Measurements from ENCODE around the gene TJAP1. TPM values are rescaled to one million over a fixed set of nuclear protein-coding genes. Genes with fewer than 3 reads are reported as not detected.

The TJAP1 gene
- total RNA-seq (2021) (50.5 and 60.9 TPM in 2 replicates), Bru-seq, nascent RNA (percentile 77 among the genes with signal in this experiment), BruChase-seq, experiment 1, labeled RNA remaining after a 2-hour chase (percentile 70 among the genes with signal in this experiment), BruChase-seq, experiment 2, labeled RNA remaining after a 6-hour chase (percentile 77 among the genes with signal in this experiment)
- long read RNA-seq, partial matches to known transcripts: 4 of 50 reads
- long read RNA-seq, other reads (novel, unspliced or antisense): 38 of 50 reads

GRCh38 chr6:43477235-43478007, at the start of gene TJAP1:
Gene TJAP1, plus strand, starts transcription at chr6:43477570. Its CDS starts 21,432 bp downstream, at chr6:43499002.
- H3K9me3 ChIP-seq (ENCODE audit: insufficient read depth, low read depth): no peaks in the 10 kb centered on the region
- H3K27ac ChIP-seq: peak within 1 kb of the TSS; percentile 34
- peaks cover 37% of the 10 kb centered on the region for H3F3A ChIP-seq (ENCODE audit: insufficient read depth, low read depth)
- no peaks in the 10 kb centered on the region for H3K36me3 ChIP-seq (ENCODE audit: low read depth)
- H3K9me2 ChIP-seq (ENCODE audit: insufficient read depth): no peaks in the 10 kb centered on the region; the same call in 1 of the 2 replicates
- peak within 1 kb of the TSS; percentile 91 for H3K4me3 ChIP-seq
- peak within 1 kb of the TSS; percentile 98 for H3K4me2 ChIP-seq
- no peak for TF ChIP-seq EZH2 (IDR thresholded peaks at IDR 0.05; ENCODE audit: low read depth)
- CTCF ChIA-PET: interaction anchor here (0.6 to 0.7 kb wide), 3 partner anchors 14 to 180 kb away, joined by 3 to 6 read pairs (median 6); no protein-coding TSS in a partner anchor
- BruUV-seq (replicated peaks): no TSS peak
- POLR2A ChIA-PET (ENCODE audit: unreplicated experiment): interaction anchor here (0.6 to 0.7 kb wide), 5 partner anchors 19 to 1562 kb away, joined by 3 to 12 read pairs (median 5); no protein-coding TSS in a partner anchor
- peaks cover 43% of the 10 kb centered on the region for H3K79me2 ChIP-seq (ENCODE audit: low read depth)
- H4K20me1 ChIP-seq (ENCODE audit: insufficient read depth): no peaks in the 10 kb centered on the region
- peaks cover 53% of the 10 kb centered on the region for H3K4me1 ChIP-seq (replicated peaks; ENCODE audit: insufficient read depth)
- DNase-seq: peak; percentile 73 to 93
- peak within 1 kb of the TSS; percentile 94 for H2AFZ ChIP-seq
- intact Hi-C loops (cut with micrococcal nuclease; ENCODE audit: unreplicated experiment): loop anchor here (2.0 kb wide), 1 partner anchor 19 kb away; no protein-coding TSS in a partner anchor
- H3K27me3 ChIP-seq (ENCODE audit: insufficient read depth, low read depth): no peaks in the 10 kb centered on the region

GRCh38 chr6:43428112-43428570, 49.2 kb upstream of the TJAP1 start:
- intact Hi-C loops (cut with micrococcal nuclease; ENCODE audit: unreplicated experiment): loop anchor here (5.0 kb wide), 1 partner anchor 61 kb away; the partner anchor contains the start of gene ZNF318
- TF ChIP-seq EZH2 (IDR thresholded peaks at IDR 0.05; ENCODE audit: low read depth) (no peak), CTCF (conservative IDR thresholded peaks at IDR 0.05) (no peak)
- H4K20me1 ChIP-seq (ENCODE audit: insufficient read depth): no peaks in the 10 kb centered on the region
- no peak for DNase-seq
- no peaks in the 10 kb centered on the region for H3K9me3 ChIP-seq (ENCODE audit: insufficient read depth, low read depth)
- H3K4me3 ChIP-seq: peak overlapping the region; percentile 87
- CTCF ChIA-PET: no interaction called here
- no peaks in the 10 kb centered on the region for H3K27me3 ChIP-seq (ENCODE audit: insufficient read depth, low read depth)
- H3K4me1 ChIP-seq (replicated peaks; ENCODE audit: insufficient read depth): peaks cover 19% of the 10 kb centered on the region
- no peaks in the 10 kb centered on the region for H3K9me2 ChIP-seq (ENCODE audit: insufficient read depth)
- H2AFZ ChIP-seq: peak overlapping the region; percentile 80
- POLR2A ChIA-PET (ENCODE audit: unreplicated experiment): interaction anchor here (0.6 kb wide), 1 partner anchor 100 kb away, joined by 4 read pairs; no protein-coding TSS in a partner anchor
- H3K79me2 ChIP-seq (ENCODE audit: low read depth): peaks cover 22% of the 10 kb centered on the region
- peak overlapping the region; percentile 94 for H3K4me2 ChIP-seq
- BruUV-seq (replicated peaks): TSS peak; percentile 50
- no peaks in the 10 kb centered on the region for H3K36me3 ChIP-seq (ENCODE audit: low read depth)
- H3K27ac ChIP-seq: peak overlapping the region; percentile 64
- peaks cover 8% of the 10 kb centered on the region; the same call in 1 of the 2 replicates for H3F3A ChIP-seq (ENCODE audit: insufficient read depth, low read depth)

- BruUV-seq (replicated peaks): no TSS peak
- no peak for DNase-seq
- Histone ChIP-seq H3K4me1 (replicated peaks; ENCODE audit: insufficient read depth) (peaks cover 19% of the 10 kb centered on the region), H3K9me2 (ENCODE audit: insufficient read depth) (no peaks in the 10 kb centered on the region), H3K4me3 (peak overlapping the region; percentile 87), H3K9me3 (ENCODE audit: insufficient read depth, low read depth) (no peaks in the 10 kb centered on the region), H3K27ac (no peak overlapping the region), H3K79me2 (ENCODE audit: low read depth) (peaks cover 22% of the 10 kb centered on the region), H3K4me2 (peak overlapping the region; percentile 94), H3K27me3 (ENCODE audit: insufficient read depth, low read depth) (no peaks in the 10 kb centered on the region), H4K20me1 (ENCODE audit: insufficient read depth) (no peaks in the 10 kb centered on the region), H3K36me3 (ENCODE audit: low read depth) (no peaks in the 10 kb centered on the region), H2AFZ (peak overlapping the region; percentile 80), H3F3A (ENCODE audit: insufficient read depth, low read depth) (peaks cover 8% of the 10 kb centered on the region; the same call in 1 of the 2 replicates)
- ChIA-PET POLR2A (ENCODE audit: unreplicated experiment) (no interaction called here), CTCF (no interaction called here)
- intact Hi-C loops (cut with micrococcal nuclease; ENCODE audit: unreplicated experiment): loop anchor here (5.0 kb wide), 1 partner anchor 62 kb away; the partner anchor contains the start of gene ZNF318
- TF ChIP-seq EZH2 (IDR thresholded peaks at IDR 0.05; ENCODE audit: low read depth) (no peak), CTCF (conservative IDR thresholded peaks at IDR 0.05) (no peak)
Measured at GRCh38 chr6:43428874-43429273, 48.5 kb upstream of the TJAP1 start.
